Activated naive CD8-positive, alpha-beta T cell (primary cell): ENCODE data around the gene PRSS1.

Experiments
- H3K27ac Mint-ChIP-seq: one replicate; pipeline ENCODE4 v1.8.0; 2021; ENCODE audit warnings: mixed read lengths
- H3K27me3 Mint-ChIP-seq: one replicate; pipeline ENCODE4 v1.8.0; 2021; ENCODE audit warnings: mixed read lengths
- H3K36me3 Mint-ChIP-seq: one replicate; pipeline ENCODE4 v1.8.0; 2021; ENCODE audit warnings: mixed read lengths
- H3K4me1 Mint-ChIP-seq: one replicate; pipeline ENCODE4 v1.8.0; 2021; ENCODE audit warnings: low read depth, mixed read lengths
- H3K4me3 Mint-ChIP-seq: one replicate; pipeline ENCODE4 v1.8.0; 2021; ENCODE audit warnings: mild to moderate bottlenecking, mixed read lengths
- H3K9me3 Mint-ChIP-seq: one replicate; pipeline ENCODE4 v1.8.0; 2021; ENCODE audit warnings: low read depth, mixed read lengths

The PRSS1 gene

GRCh38 chr7:142800699-142801260 is 51.5 kb downstream of the PRSS1 start:
- H3K4me3 Mint-ChIP-seq: peak overlapping the region; percentile 99
- H3K36me3 Mint-ChIP-seq: peaks cover 58% of the 10 kb centered on the region
- H3K27ac Mint-ChIP-seq: peak overlapping the region; percentile 99
- no peaks in the 10 kb centered on the region for H3K27me3 Mint-ChIP-seq
- peaks cover 71% of the 10 kb centered on the region for H3K4me1 Mint-ChIP-seq
- H3K9me3 Mint-ChIP-seq: no peaks in the 10 kb centered on the region

- Mint-ChIP-seq H3K27ac (peak overlapping the region; percentile 99), H3K4me1 (peaks cover 81% of the 10 kb centered on the region), H3K36me3 (peaks cover 58% of the 10 kb centered on the region), H3K4me3 (peak overlapping the region; percentile 99), H3K27me3 (no peaks in the 10 kb centered on the region), H3K9me3 (no peaks in the 10 kb centered on the region)
Measured at GRCh38 chr7:142801601-142802295, 52.5 kb downstream of the PRSS1 start.

GRCh38 chr7:142802301-142802700 is 53.0 kb downstream of the PRSS1 start:
- Mint-ChIP-seq H3K27me3 (no peaks in the 10 kb centered on the region), H3K9me3 (no peaks in the 10 kb centered on the region), H3K36me3 (peaks cover 58% of the 10 kb centered on the region), H3K27ac (peak overlapping the region; percentile 99), H3K4me3 (peak overlapping the region; percentile 99), H3K4me1 (peaks cover 86% of the 10 kb centered on the region)
